NCI-H2029 (cell line): ENCODE results near the gene GSAP.

Source experiments
- DNase-seq: peaks from one replicate; lab custom pipeline; 2025; lab: John Stamatoyannopoulos, UW

GSAP gene

DNA sequence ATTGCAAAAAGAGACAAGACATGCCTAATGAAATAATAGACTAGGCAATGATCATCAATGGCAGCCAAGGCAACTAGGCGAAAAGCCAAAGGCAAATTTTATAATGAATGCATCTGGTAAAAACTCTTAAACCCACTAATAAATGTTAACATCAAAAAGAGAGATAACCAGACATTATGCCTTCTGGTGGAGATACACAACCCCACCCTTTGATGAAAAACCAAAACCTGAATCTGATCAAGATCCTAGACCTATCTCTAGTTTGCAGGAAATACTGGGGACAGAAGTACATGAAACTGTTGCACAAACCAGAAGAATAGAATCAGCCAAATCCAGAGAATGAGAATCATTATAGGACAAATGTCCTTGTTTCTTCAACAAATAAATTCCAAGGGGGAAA is 22.0 kb upstream of the GSAP start:
- DNase-seq = no peak

DNA sequence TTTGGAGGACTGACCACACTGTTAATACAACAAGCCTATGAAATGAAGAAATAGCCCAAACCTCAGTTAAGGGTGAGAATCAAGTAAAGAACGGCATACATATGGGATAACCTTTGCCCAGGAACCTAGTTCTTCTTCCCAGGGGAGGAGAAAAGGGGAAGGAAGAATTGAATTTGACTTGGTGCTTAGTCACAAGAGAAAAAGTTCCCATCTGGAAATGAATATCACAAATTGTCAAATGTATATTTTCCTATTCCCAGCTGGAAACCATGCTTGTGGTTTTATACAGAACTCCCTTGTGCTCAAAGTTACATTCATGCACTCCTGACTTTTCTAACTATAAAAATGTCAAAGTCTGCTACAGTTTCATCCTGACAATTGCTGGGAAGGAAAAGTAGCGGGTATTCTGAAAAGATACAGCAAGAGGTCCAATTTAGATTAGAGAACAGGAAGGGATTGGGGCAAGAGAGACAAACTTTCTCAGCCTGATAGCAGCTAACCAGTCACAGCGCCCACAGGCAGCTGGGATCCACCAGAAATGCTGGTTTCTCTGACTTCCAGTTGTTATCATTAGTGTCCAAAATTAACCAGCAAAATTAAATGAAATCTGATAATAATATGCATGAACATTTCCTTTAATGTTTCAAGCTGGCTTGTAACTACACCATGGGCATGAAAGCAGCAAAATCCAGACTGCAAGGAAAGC is 18.6 kb upstream of the GSAP start:
- no peak for DNase-seq

DNA sequence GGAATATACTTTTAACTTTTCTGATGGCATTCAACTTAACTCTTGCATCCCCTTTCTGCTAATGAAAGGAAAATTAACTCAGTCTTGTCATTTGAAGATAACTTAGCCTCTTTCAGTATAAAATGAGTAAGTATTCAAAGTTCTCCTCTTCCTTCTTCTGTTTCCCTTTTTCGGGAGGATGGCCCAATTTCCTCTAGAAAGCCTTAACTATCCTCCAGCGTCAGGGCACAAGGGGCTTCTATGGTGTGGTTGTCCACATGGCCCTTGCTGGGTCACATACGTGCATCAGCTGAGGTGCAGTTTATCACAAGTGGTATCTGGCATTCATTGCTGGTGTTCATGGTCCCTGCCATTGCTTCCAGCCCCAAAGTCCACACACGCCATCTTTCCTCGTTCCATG is 17.8 kb upstream of the GSAP start:
- no peak for DNase-seq

DNA sequence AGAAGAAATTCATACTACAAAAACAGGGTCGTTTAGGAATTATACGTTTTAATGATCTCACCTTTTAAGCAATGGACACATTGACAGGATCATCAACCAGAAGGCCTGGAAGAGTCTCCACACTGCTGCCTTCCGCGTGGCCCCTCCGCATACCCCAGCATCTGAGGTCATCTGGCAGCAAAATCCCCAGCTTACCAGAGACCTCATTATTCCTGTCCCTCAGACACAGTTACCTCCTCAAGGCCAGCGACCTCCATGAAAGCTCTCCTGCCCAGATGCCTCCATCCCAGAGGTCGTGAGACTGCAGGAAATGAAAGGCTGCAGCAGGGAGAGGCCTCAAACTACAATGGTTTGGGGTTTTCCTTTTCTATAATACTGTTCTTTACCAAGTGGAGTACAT is 14.8 kb upstream of the GSAP start:
- DNase-seq = no peak

DNA sequence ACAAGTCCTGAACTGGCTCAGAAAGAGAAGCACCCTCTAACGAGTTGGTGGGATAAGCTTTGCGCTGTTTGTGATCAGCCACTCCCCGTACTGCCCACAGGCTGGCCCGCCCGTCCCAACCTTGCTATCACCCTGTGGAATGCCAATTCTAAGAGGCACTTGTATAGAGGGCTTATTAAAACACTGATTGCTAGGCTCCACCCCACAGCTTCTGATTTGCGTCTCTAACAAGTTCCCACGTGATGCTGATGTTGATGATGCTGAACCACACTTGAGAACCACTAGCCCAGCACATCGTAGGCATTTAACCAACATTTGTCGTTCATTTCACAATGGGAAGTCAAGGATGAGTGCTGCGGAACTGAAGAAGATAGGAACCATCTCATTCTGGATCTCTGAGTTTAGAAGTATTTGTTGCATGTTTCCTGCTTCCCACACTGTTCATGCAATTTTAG is 12.7 kb upstream of the GSAP start:
- DNase-seq = no peak

DNA sequence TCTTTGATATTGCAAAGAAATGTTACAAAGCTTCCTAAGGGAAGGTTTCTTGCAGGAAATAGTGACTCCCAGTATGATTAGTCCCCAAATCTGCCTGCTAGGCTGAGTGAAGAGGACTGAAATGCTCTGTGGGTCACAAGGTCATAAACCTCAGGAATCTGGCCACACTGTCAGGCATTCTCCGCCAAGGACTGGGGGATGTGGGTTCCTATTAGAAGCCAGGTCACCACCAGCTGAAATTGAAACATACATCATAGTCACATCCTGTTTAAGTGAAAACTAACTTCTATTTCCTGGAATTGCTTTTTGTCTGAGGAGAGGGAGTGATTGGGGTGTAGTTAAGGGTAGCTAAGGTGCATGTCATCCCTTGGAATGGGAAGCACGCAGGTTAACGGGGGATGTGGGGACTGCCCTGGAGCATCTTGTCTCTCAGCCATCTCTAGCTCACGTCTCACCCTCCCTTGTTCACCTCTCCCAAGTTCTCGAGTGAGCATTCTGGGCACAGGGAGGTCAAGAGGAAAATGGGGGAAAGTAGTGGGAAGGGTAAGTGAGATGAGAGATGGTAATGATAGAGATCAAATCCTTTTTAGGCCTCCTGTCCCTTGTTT is 12.0 kb upstream of the GSAP start:
- no peak for DNase-seq

DNA sequence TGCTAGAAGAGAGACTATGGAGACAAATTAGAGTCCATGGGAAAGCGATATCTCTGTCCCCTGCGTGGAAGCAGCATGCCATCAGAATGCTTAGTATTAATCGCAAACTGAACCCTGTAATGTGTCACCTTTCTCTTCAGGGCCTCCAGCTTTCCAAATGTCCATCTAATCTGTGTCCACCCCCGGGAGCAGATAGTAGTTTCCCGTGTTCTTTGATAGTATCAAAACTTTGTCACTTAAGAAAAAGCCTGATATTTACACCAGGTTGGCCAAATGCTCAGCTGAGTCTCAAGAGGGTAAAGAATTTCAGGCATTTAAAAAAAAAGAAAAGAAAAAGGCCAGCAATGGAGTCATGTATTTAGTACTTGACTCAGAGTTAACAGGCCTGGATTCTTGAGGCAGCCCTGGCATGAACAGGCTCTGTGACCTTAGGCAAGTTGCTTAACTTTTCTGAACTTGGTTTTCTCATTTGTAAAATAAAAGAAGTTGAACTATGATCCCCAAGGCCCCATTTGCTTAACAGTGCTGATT is 10.4 kb upstream of the GSAP start:
- DNase-seq = no peak

DNA sequence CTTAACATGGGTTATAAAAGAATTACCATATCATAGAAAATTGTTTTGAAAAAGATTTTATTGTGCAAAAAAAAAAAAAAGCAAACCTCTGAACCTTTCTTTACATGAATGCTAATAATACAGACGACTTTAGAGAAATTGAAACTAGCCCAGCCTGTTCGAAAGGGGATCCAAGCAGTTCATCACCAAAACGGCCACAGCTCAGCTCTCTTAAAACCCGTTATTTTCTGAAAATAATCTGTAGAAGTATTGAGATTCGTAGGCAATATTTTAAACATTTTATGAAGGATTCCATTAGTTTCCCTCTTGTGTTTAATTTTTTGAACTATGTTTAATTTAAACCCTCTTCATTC is 9.9 kb upstream of the GSAP start:
- DNase-seq = no peak

DNA sequence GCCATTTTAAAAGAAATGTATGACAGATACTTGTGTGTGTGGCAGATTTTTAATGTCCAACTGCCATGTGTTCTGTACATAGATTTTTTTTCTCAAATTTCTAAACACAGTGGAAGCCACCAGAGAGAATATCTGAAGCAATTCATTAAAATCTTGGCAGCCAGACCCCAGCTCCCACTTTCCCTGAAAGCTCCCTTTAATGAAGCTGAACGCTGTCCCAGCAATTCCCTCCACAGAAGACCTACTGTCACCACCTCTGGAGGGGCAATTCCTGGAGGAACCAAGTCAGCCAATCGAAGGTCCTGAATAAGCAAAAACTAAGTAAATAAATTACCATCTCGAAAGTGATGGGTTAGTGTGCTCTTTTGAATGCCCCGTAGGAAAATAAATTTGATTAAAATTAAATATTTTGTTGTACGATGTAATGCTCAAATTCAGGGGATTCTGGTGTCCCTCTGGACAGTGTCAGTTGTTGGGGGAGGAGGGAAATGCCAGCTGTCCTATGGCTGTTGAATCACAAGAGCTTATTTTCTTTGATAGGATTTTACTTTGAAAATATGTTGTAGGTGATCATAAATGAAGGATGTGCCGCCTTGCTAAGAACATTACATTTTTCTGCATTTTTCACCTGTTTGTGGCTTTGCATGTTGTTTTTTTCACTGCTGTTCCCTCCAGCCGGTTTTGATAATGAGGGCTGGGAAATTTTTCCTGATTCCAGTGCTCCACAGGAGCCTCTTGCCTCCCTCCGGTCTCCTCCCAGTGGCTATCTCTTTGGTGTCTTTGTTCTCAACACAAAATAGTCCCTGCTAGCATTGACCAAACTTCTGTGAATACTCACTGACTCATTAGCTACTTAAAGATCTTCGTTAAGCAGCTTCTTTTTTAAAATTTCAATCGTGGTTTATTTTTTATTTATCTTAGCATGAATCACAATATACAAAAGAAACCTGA is 9.2 kb upstream of the GSAP start:
- DNase-seq = no peak

DNA sequence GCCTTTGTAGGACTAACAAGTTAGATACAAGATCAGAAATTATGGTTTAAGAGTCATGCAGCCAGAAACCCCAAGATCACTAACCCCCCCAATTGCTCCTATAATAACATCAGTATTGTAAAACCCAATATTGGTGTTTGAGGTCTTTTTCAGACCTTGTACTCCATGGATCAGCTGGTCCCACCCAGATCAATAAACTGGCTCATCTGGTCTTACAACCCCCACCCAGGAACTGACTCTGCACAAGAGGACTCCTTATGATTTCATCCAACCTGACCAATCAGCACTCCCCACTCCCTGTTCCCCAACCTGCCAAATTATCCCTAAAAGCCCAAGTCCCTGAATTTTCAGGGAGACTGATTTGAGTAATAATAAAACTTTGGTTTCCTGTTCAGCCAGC is 6.4 kb upstream of the GSAP start:
- no peak for DNase-seq

DNA sequence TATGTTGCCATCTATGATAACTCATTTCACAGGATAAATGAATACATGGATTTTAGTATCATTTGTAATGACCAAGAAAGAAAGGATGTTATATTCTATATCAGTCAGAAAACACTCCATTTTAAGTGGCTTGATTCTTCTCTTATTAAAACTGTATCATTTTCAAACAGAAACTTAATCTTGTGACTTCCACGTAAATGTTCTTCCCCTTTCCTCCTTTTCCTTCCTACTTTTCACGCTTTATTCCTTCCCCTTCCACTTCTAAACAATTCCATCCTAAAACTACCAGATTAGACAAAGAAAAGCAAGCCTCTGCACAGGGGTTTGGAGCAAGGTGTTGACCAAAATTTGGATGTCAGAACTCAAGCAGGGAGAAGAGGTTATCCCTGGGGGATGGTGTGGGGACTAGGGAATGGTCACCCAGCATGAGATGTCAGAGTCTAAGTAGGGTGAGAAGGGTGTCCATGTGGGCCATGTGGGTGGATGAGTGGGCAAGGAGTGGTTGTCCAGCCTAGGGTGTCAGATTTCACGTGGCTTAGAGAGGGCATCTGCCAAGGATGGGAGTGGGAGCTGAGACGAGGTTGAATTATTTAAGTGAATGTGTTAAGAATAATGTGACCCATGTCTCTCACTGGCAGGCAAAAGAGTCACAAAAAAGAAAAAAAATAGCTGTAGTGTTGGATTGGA is 5.0 kb upstream of the GSAP start:
- no peak for DNase-seq

DNA sequence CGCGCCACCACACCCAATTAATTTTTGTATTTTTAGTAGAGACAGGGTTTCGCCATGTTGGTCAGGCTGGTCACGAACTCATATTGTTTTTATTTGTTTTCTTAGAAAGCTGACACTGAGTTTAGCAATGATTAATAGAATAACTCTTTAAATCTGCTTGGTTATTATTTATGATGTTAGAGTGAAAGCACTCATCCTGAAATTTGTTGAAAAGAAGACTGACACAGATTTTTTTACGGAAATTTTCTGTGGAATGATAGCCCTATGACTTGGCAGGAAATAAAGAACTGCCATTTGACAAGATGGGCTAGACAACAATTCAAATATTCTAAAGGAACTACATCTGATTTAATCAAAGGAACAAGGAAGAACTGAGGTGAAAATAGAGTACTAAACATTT is 4.3 kb upstream of the GSAP start:
- DNase-seq = no peak

DNA sequence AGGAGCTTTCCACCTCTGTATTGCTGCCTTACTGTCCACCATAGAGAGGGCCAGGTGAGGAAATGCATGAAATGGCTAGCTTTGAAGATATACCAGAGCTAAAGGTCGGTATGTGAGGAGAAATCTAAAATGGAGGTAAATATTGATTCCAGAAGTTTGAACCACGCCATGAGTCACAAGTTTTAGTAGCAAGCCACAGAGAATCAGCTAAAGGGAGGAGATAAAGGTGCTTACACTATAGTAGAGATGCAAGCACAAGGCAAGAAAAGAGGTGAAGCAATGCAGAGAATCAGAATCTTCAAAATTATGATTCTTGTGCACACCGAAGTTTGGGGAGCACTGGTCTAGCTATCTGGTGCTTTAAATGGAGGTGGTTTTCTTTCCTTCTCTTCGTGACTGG is 3.0 kb upstream of the GSAP start:
- no peak for DNase-seq

DNA sequence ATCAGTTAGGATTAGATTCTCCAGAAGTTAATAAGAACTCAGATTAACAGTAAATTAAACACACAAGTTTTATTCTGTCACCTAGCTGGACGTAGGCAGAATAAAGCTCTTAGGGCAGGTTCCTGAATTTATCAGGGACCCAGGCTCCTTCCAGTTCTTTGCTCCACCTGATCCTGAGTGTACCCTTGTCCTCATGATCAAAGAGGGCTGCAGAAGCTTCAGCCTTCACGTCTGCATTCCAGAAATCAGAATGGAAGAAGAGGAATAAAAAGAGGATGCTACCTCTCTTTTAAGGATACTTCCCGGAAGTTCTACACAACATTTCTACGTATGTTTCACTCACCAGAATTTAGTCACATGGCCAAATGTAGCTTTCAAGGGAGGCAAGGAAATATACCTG is 1.7 kb upstream of the GSAP start:
- no peak for DNase-seq

DNA sequence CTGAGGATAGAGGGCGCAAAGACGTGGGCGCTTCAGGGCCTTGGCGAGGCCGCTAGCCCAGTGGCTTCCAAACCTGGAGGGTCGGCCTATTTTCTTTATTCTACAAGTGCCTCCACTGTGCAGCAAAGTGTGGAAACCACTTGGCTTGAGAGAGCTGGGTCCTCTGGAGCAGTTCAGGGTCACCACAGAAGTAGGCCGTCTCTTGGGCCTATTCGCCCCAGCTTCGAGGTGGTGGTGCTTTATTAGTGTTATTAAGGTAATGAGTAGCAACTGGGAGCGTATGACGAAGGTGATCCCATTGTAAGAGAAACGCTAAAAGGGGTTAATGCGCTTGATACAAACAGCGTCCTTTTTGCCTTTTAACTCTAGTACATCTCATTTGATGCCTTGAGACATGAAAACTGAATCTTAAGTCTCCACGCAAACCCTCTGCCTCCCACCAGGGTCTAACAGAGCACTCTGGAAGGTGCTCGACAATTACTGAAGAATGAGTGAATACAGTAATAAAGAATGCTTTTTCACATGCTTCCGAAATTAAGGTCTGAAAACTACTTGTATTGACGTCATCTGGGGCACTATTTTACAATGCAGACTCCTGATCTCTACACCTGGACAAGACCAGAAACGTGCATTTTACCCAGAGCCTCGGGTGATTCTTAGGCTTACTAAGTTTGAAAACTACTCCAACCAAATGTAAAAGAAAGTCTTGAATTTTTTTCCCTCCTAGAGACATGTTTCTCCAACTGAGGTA is 647 bp upstream of the GSAP start:
- no peak for DNase-seq

DNA sequence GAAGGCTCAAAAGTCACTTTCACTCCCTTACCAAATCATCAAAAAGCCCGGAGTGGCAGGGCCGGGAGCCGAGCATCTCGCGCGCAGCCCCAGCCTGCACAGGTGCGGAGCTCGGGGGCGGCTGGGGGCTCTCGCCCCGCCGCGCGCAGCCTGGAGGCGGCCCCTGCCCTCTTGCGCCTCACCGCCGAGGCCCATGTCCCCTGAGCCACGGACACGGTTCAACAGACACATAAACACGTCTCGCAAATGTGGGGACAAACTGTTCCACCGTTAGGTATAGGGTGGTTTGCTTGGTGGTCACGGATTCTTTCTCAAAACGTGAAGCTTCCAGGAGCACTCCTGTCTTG is 700 bp downstream of the GSAP start:
- DNase-seq = no peak

DNA sequence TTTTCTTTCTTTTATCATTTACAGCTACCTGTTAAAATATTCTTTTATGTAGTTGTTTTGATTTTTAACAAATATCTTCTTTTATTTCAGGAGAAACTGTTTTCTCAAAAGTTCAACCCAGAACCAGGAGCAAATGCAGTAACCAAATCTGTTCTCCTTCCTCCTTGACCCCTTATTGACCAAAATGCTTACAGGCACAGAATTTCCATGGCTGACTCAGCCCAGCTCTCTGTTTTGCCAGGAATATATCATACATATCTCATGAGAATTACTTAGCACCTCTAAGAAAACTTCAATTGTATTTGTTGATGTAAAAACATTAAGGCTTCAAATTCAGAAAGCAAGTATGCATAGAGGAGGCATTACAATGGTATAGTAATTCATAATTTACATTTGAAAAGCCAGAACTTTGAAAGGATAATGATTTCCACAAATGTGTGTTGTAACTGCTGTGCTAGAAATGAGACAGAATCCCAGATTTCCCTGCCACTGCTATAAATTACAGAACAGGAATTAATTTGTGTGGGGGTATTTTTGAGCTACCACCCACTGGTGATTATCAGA is 2.2 kb downstream of the GSAP start:
- no peak for DNase-seq

DNA sequence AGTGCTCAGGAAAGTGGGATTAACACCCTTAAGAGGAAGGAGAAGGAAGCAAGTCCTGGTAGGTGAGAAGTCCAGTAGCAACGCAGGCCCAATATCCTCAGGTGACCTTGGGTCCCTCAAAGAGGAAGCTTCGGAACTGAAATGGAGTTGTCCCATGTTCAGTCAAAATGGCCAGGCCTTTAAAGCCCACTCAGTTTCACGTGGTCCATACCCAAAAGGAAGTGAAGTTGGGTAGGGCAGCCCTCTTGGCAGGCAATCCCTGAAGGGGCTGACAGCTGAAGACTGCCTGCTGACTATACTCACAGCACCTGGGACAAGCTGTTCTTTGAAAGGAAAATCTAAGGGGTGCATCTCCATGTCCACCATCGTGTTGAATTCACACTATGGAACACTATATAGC is 3.0 kb downstream of the GSAP start:
- no peak for DNase-seq

DNA sequence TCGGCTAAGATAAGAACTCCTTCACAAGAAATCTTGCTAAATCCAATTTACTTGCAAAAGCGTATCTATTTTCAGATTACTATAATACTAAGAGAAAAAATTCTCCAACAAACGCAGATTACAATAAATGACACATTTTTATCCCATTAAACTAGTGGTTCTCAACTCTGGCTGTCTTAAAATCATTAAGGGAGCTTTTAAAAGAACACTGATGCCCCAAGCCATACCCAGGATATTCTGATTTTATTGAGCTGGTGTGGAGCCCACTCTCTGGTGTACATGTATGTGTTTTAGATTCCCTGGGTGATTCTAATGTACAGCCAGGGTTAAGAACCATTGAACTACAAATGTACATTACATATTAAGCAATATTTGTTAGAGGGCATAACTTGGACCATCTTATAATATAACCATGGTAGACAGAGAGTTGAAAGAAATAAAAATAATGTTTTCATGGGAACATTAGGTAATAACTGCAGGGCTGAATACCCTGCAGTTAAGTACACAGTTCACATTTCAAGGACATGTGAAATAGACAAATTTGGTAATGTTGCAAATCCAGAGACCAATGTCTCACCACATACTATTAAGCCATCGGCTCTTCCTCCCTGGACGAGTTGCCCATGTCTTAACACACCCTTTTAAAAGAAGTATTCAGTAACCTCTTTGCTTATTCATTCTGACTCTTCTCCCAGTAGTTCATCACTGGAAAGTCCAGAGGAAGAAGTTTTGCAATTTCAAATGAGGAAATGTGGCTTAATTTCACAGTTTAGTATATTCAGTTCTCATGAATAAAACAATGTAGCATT is 6.2 kb downstream of the GSAP start:
- no peak for DNase-seq

DNA sequence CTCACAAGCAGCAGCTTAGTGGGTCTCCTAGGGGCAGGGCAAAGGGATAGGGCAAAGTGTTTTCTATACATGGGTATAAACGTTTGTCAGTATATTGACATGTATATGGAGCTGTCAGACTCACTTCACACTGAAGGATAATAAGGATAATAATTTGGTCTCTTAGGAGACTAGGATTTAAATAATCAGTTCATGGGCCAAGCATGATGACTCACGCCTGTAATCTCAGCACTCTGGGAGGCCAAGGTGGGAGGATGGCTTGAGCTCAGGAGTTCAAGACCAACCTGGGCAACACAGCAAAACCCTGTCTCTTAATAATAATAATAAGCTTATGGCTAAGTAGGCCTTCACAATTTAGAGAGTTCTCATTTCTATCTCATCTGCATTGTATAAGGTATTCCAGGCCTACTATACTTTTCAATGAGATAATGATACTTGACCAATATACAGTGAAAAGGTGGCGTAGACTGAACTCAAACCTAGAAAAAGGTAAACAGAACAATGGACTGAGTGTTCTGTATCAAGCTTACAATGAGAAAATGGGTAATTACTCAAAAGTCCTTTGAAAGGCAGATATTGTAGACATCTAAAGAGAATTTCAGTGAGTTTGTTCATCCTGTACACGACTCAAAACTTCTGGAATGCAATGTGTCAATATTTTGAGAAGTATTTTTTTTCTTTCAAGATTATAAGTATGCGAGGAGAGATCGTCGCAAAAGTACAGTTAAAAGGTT is 7.0 kb downstream of the GSAP start:
- DNase-seq = no peak
